Uterus (tissue), 4 donors: Measurements from ENCODE around the gene IDUA. TPM values are rescaled to one million over a fixed set of nuclear protein-coding genes. Genes with fewer than 3 reads are reported as not detected.
A peak's percentile ranks its signal among the peaks of the same experiment; 100 is the strongest.

Experiments used
- DNase-seq, 2 donors: peaks; one replicate each; pipeline ENCODE4 v3.0.0-alpha.2; 2019 to 2020
- H3K27ac ChIP-seq, 2 donors: fragments of 200-600 bp; sonication (generic); 1 replicate in 1 of 2; 2 replicates in 1 of 2; pipeline ENCODE4 v1.5.1; 2016 to 2018
- H3K27me3 ChIP-seq, 2 donors: fragments of 200-600 bp; sonication (generic); one replicate each; pipeline ENCODE4 v1.5.1; 2018 to 2019; ENCODE audit warnings: control low read depth in 1 of 2
- H3K36me3 ChIP-seq, 2 donors: fragments of 200-600 bp; sonication (generic); one replicate each; pipeline ENCODE4 v1.5.1; 2019; ENCODE audit warnings: control low read depth in 1 of 2
- H3K4me1 ChIP-seq, 2 donors: fragments of 200-600 bp; sonication (generic); one replicate each; pipeline ENCODE4 v1.5.1; 2018 to 2019; ENCODE audit warnings: control low read depth in 1 of 2
- H3K4me3 ChIP-seq, 2 donors: fragments of 200-600 bp; sonication (generic); 1 replicate in 1 of 2; 2 replicates in 1 of 2; pipeline ENCODE4 v1.5.1; 2018 to 2019; ENCODE audit warnings: mild to moderate bottlenecking in 1 of 2
- H3K9me3 ChIP-seq, 2 donors: fragments of 200-600 bp; sonication (generic); one replicate each; pipeline ENCODE4 v1.5.1; 2019; ENCODE audit warnings: control low read depth in 1 of 2
- POLR2A ChIP-seq, 2 donors: fragments of 450-650 bp; IDR thresholded peaks; one replicate each; pipeline ENCODE4 v1.6.1; 2016; ENCODE audit warnings: antibody characterized with exemption in 2 of 2, mild to moderate bottlenecking in 1 of 2, moderate library complexity in 1 of 2
- intact Hi-C: fragments of 100-400 bp; cut with DNase I; formaldehyde crosslinking; loops from one replicate; pipeline ENCODE4 v1.15.1; 2023; ENCODE audit warnings: low total_unique reads
- total RNA-seq, 4 donors: library from RNA; depleted of rRNA in 3 of 4; stranded (reverse); fragments of >200 nt in 3 of 4; gene quantifications; one replicate each; pipeline versions ENCODE4 v1.1.0 to v1.2.4, GENCODE V29; 2014 to 2023
- TF ChIP-seq, protein P1 (sequence below), 4 experiments: fragments of 200-600 bp in 2 of 4; fragments of 450-650 bp in 2 of 4; sonication (generic) in 2 of 4; IDR thresholded peaks; one replicate each; pipeline ENCODE4 v1.5.1; 2016 to 2019; ENCODE audit warnings: antibody characterized with exemption in 4 of 4, mild to moderate bottlenecking in 2 of 4, moderate library complexity in 1 of 4
- donor health status: DM: yes; HTN: yes; CAD: no.

The IDUA gene
- total RNA-seq, 4 donors from 2014 or later: 2.8 to 45.8 (median 9.9) TPM

DNA sequence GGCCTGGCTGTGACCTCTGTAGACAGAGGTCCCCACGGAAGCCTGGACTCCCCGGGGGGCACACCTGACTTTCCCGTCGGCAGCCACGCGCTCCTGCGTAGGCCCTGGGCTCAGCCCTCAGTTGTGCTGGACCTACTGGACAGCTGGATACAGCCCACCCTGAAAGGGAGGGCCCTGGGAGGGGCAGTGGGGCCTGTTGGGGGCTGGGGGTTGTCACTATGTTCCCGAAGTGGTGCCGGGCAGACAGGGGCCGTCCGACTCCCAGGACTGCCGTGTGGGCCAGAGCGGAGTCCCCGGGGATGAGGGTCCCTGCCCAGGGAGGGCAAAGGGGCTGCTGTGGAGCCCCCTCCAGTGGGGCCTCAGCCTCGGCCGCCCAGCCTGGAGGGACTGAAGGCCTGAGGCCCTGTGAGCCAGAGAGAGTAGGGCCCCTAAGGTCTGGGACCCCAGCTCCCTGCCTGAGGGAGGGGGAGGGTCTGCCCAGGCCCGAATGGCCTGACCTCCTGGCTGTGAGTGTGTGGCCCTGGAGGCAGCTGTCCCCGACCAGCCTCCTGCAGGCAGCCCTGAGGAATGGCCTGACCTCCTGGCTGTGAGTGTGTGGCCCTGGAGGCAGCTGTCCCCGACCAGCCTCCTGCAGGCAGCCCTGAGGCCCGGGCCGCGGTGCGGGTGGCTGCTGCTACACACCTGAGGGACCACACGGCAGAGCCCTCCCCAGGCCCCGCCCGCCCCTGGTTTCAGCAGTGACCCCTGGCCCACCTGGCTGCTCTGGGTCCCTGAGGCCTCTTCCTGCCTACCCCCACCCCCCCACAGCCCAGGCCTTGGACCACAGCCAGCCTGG is 50.3 kb downstream of the IDUA start:
- no peaks in the 10 kb centered on the region for H3K27me3 ChIP-seq
- no peak for TF ChIP-seq POLR2A (IDR thresholded peaks at IDR 0.05)
- TF ChIP-seq, protein P1, sequence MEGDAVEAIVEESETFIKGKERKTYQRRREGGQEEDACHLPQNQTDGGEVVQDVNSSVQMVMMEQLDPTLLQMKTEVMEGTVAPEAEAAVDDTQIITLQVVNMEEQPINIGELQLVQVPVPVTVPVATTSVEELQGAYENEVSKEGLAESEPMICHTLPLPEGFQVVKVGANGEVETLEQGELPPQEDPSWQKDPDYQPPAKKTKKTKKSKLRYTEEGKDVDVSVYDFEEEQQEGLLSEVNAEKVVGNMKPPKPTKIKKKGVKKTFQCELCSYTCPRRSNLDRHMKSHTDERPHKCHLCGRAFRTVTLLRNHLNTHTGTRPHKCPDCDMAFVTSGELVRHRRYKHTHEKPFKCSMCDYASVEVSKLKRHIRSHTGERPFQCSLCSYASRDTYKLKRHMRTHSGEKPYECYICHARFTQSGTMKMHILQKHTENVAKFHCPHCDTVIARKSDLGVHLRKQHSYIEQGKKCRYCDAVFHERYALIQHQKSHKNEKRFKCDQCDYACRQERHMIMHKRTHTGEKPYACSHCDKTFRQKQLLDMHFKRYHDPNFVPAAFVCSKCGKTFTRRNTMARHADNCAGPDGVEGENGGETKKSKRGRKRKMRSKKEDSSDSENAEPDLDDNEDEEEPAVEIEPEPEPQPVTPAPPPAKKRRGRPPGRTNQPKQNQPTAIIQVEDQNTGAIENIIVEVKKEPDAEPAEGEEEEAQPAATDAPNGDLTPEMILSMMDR (IDR thresholded peaks at IDR 0.05): no peak
- no peak for DNase-seq
- intact Hi-C loops: no loop called here
- H3K36me3 ChIP-seq: no peaks in the 10 kb centered on the region
- H3K4me3 ChIP-seq: no peak overlapping the region
- no peaks in the 10 kb centered on the region for H3K4me1 ChIP-seq
- H3K9me3 ChIP-seq: no peaks in the 10 kb centered on the region
- H3K27ac ChIP-seq: no peak overlapping the region

DNA sequence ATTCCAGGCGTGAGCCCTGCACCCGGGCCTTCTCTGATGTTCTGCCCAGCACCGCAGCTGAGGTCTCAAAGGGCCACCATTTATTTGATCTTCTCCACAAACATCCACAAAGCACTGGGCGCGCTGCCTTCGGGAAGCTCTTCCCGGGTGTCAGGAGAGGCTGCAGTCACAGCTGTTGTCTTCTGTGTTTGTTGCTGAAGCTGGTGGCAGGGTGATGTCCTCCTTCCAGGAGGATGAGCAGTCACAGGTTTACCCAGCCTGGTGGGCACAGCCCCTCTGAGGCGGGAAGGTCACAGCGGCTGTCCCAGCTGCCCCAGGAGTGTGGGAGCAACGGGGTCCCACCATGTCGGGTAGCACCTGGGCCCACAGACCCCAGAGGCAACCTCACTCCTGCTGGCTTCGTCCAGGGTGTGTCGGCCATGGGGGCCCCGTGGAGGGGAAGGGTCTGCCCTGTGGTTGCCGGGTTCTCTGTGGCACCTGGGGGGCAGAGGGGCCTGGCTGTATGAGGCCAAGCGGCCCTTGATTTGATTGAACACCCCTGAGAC is 52.2 kb downstream of the IDUA start:
- Histone ChIP-seq H3K27ac (peak overlapping the region in 1 of 2 donors; percentile 58), H3K27me3 (no peaks in the 10 kb centered on the region), H3K4me3 (no peak overlapping the region), H3K9me3 (no peaks in the 10 kb centered on the region), H3K4me1 (peaks cover 2 to 4% of the 10 kb centered on the region in 2 donors), H3K36me3 (no peaks in the 10 kb centered on the region)
- DNase-seq: no peak
- TF ChIP-seq, protein P1 (IDR thresholded peaks at IDR 0.05): no peak
- no peak for TF ChIP-seq POLR2A (IDR thresholded peaks at IDR 0.05)
- intact Hi-C loops: no loop called here

DNA sequence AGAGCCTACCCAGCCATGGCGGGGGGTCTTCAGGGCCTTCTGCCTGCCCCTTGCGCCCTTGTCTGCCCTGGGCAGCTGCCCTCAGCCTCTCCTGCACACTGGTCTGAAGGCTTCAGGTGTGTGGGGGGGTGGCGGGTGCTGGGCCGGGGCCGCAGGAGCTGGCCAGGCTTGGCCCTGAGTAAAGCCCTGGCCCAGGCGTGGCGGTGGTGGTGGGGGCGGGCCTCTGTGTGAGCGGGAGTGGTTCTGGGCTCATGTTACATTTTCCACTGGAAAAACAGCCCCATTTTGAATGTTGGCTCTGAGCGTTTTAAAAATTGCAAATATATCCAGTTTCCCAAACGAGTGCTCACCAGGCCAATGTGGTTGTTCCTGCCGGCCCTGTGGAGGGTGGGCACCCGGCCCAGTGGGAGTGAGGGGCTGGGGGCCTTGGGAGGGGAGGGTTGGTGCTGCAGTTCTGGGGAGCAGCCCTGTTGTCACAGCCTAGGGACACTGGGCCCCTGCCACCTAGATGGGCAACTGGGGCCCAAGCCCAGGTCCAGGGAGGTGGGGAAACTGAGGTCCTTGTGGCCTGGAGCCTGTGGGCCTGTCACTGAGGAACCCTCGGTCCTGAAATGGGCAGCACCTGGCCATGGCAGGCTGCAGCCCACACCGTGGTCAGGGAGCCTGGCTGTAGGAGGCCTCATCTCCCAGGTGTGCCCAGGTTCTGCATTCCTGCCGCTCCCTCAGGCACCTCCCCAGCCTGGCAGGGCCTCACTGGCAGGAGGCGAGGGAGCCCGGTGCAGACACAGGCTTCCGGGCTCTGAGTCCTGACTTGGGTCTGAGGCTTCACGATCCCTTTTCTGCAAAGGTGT is 52.9 kb downstream of the IDUA start:
- intact Hi-C loops: no loop called here
- no peak for TF ChIP-seq POLR2A (IDR thresholded peaks at IDR 0.05)
- TF ChIP-seq, protein P1 (IDR thresholded peaks at IDR 0.05): no peak
- no peaks in the 10 kb centered on the region for H3K27me3 ChIP-seq
- H3K27ac ChIP-seq: peak overlapping the region in 1 of 2 donors; percentile 58
- H3K4me1 ChIP-seq: peaks cover 4 to 9% of the 10 kb centered on the region in 2 donors
- no peaks in the 10 kb centered on the region for H3K9me3 ChIP-seq
- no peak overlapping the region for H3K4me3 ChIP-seq
- H3K36me3 ChIP-seq: no peaks in the 10 kb centered on the region
- DNase-seq: peak; percentile 53 to 72

DNA sequence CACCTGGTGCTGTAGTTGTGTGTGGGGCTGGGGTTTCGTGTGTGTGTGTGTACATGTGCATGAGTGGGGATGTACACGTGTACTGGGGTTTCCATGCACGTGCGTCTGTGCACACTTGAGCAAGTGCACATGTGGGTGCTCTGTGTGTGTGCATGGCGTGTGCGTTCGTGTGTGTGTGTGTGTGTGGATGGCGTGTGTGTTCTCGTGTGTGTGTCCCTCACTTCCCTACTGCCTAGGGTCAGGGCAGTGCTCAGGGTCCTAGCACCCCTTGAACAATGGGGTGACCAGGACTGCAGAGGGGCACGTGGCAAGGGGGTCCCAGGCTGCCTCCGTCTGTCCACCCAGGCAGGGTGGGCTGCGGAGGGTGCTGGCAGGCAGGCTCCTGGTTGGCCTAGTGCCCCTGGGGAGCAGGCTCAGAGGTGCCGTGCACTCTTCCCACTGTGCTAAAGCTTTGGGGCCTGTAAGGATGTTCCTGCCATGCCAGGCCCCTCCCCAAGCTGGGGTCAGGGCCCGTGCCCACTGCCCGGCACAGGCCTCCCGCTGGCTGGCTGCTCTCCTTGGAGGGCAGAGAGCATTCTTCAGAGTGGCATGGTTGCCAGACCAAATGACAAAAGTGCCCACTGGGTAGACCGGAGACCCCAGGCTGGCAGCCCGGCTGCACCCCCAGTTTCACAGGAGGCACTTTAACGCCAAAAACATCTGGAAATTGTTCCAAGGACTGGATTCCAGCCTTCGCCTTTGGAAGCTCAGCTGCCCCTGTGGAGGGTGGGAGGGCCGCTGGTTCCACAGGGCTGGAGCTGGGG is 53.7 kb downstream of the IDUA start:
- no peak for TF ChIP-seq POLR2A (IDR thresholded peaks at IDR 0.05)
- TF ChIP-seq, protein P1 (IDR thresholded peaks at IDR 0.05): no peak
- H3K36me3 ChIP-seq: no peaks in the 10 kb centered on the region
- no peaks in the 10 kb centered on the region for H3K27me3 ChIP-seq
- H3K9me3 ChIP-seq: no peaks in the 10 kb centered on the region
- no peak for DNase-seq
- H3K27ac ChIP-seq: no peak overlapping the region
- intact Hi-C loops: no loop called here
- H3K4me1 ChIP-seq: peaks cover 4 to 9% of the 10 kb centered on the region in 2 donors
- H3K4me3 ChIP-seq: no peak overlapping the region
